ENCODE results near the gene NAALADL2. TPM values are rescaled to one million over a fixed set of nuclear protein-coding genes. Genes with fewer than 3 reads are reported as not detected.

The NAALADL2 gene
- total RNA-seq, 1 donor from 2014 or later: 5.9 TPM

- Histone ChIP-seq H3K4me1 (no peaks in the 10 kb centered on the region), H3K4me3 (no peak overlapping the region), H3K27me3 (no peaks in the 10 kb centered on the region), H3K36me3 (no peaks in the 10 kb centered on the region), H3K9me3 (no peaks in the 10 kb centered on the region), H3K27ac (no peak overlapping the region)
- DNase-seq (ENCODE audit: low spot score in 2 of 2): no peak
- intact Hi-C loops (cut with DNase I): no loop called here
- TF ChIP-seq CTCF (IDR thresholded peaks at IDR 0.05): no peak
Measured at GRCh38 chr3:175176556-175176955, 317.4 kb downstream of the NAALADL2 start.

- H3K4me1 ChIP-seq: no peaks in the 10 kb centered on the region
- H3K36me3 ChIP-seq: no peaks in the 10 kb centered on the region
- intact Hi-C loops (cut with DNase I): no loop called here
- DNase-seq (ENCODE audit: low spot score in 2 of 2): no peak
- no peak overlapping the region for H3K4me3 ChIP-seq
- H3K27me3 ChIP-seq: no peaks in the 10 kb centered on the region
- no peaks in the 10 kb centered on the region for H3K9me3 ChIP-seq
- H3K27ac ChIP-seq: no peak overlapping the region
- no peak for TF ChIP-seq CTCF (IDR thresholded peaks at IDR 0.05)
Measured at GRCh38 chr3:175179055-175179454, 319.9 kb downstream of the NAALADL2 start.

GRCh38 chr3:175184392-175184791 is 325.3 kb downstream of the NAALADL2 start:
- no peak for DNase-seq (ENCODE audit: low spot score in 2 of 2)
- no peaks in the 10 kb centered on the region for H3K27me3 ChIP-seq
- no peak overlapping the region for H3K4me3 ChIP-seq
- H3K9me3 ChIP-seq: no peaks in the 10 kb centered on the region
- no peaks in the 10 kb centered on the region for H3K4me1 ChIP-seq
- intact Hi-C loops (cut with DNase I): no loop called here
- TF ChIP-seq CTCF (IDR thresholded peaks at IDR 0.05): no peak
- H3K36me3 ChIP-seq: no peaks in the 10 kb centered on the region
- H3K27ac ChIP-seq: no peak overlapping the region

- Histone ChIP-seq H3K27me3 (no peaks in the 10 kb centered on the region), H3K27ac (no peak overlapping the region), H3K36me3 (no peaks in the 10 kb centered on the region), H3K9me3 (no peaks in the 10 kb centered on the region), H3K4me1 (no peaks in the 10 kb centered on the region), H3K4me3 (no peak overlapping the region)
- TF ChIP-seq CTCF (IDR thresholded peaks at IDR 0.05): no peak
- DNase-seq (ENCODE audit: low spot score in 2 of 2): no peak
- intact Hi-C loops (cut with DNase I): no loop called here
Measured at GRCh38 chr3:175185903-175186302, 326.8 kb downstream of the NAALADL2 start.

- H3K4me1 ChIP-seq: no peaks in the 10 kb centered on the region
- no peaks in the 10 kb centered on the region for H3K36me3 ChIP-seq
- no peak for TF ChIP-seq CTCF (IDR thresholded peaks at IDR 0.05)
- intact Hi-C loops (cut with DNase I): no loop called here
- H3K9me3 ChIP-seq: no peaks in the 10 kb centered on the region
- H3K27ac ChIP-seq: no peak overlapping the region
- H3K4me3 ChIP-seq: no peak overlapping the region
- DNase-seq (ENCODE audit: low spot score in 2 of 2): no peak
- H3K27me3 ChIP-seq: no peaks in the 10 kb centered on the region
Measured at GRCh38 chr3:175186511-175186910, 327.4 kb downstream of the NAALADL2 start.

GRCh38 chr3:175187586-175187985 is 328.5 kb downstream of the NAALADL2 start:
- Histone ChIP-seq H3K27ac (no peak overlapping the region), H3K9me3 (no peaks in the 10 kb centered on the region), H3K36me3 (no peaks in the 10 kb centered on the region), H3K27me3 (no peaks in the 10 kb centered on the region), H3K4me1 (no peaks in the 10 kb centered on the region), H3K4me3 (no peak overlapping the region)
- no peak for DNase-seq (ENCODE audit: low spot score in 2 of 2)
- no peak for TF ChIP-seq CTCF (IDR thresholded peaks at IDR 0.05)
- intact Hi-C loops (cut with DNase I): no loop called here
